HG03565 (cell line): ENCODE results near the gene SERPINC1.
"Not testable (repeated sequence)": the region's sequence is repeated elsewhere in the genome, so short reads cannot be mapped to it uniquely, and the experiment has no call there.

Experiments used
- ATAC-seq: cut with Tn5 transposase; IDR thresholded peaks from one replicate; pipeline ENCODE4 v1.9.1; 2021; ENCODE audit warnings: mild to moderate bottlenecking, moderate library complexity; ENCODE audit not compliant: unreplicated experiment

The SERPINC1 gene

GRCh38 chr1:173863224-173864161 lies 53.6 kb downstream of the SERPINC1 start:
- ATAC-seq: no peak

- ATAC-seq: no peak
Measured at GRCh38 chr1:173862769-173863223, 54.3 kb downstream of the SERPINC1 start.

GRCh38 chr1:173862146-173862768 lies 54.9 kb downstream of the SERPINC1 start:
- ATAC-seq: not testable (repeated sequence)

- no peak for ATAC-seq
Measured at GRCh38 chr1:173861731-173862145, 55.4 kb downstream of the SERPINC1 start.

GRCh38 chr1:173860065-173860464 lies 57.1 kb downstream of the SERPINC1 start:
- no peak for ATAC-seq

GRCh38 chr1:173859547-173859946 lies 57.6 kb downstream of the SERPINC1 start:
- ATAC-seq: not testable (repeated sequence)

GRCh38 chr1:173857363-173857917 lies 59.7 kb downstream of the SERPINC1 start:
- ATAC-seq: no peak

- no peak for ATAC-seq
Measured at GRCh38 chr1:173856903-173857302, 60.2 kb downstream of the SERPINC1 start.

GRCh38 chr1:173856014-173856413 lies 61.1 kb downstream of the SERPINC1 start:
- no peak for ATAC-seq
